GM12878 (cell line): ENCODE results near the gene HBP1. TPM values are rescaled to one million over a fixed set of nuclear protein-coding genes. Genes with fewer than 3 reads are reported as not detected.

Source experiments
- ATAC-seq: fragments of 200-7000 bp; cut with Tn5 transposase; 3 replicates; pipeline ENCODE4 v1.9.1; 2020; ENCODE audit warnings: mild to moderate bottlenecking, moderate library complexity
- BruUV-seq: library from RNA; stranded (reverse); fragments of 400-500 nt; replicated peaks from 2 replicates; lab custom pipeline; 2021; lab: Mats Ljungman, UMichigan
- CTCF ChIA-PET: fragments of 300-600 bp; sonication (Branson Sonifier 250); formaldehyde crosslinking; extraction: SDS; loops from one replicate; lab custom pipeline; 2021; ENCODE audit warnings: inconsistent platforms; lab: Yijun Ruan, JAX
- POLR2A ChIA-PET: fragments of 350-600 bp; formaldehyde crosslinking; extraction: SDS; loops from one replicate; lab custom pipeline; 2021; ENCODE audit warnings: inconsistent platforms; lab: Charles Lee
- RAD21 ChIA-PET: fragments of 300-600 bp; sonication (Branson Sonifier 250); formaldehyde crosslinking; loops from one replicate; lab custom pipeline; 2023; ENCODE audit warnings: antibody characterized with exemption; ENCODE audit not compliant: unreplicated experiment; lab: Charles Lee
- SMC1A ChIA-PET: fragments of 300-600 bp; sonication (Branson Sonifier 250); formaldehyde crosslinking; loops from one replicate; lab custom pipeline; 2023; ENCODE audit not compliant: unreplicated experiment, uncharacterized antibody; lab: Charles Lee
- DNase-seq: peaks from one replicate; pipeline ENCODE4 v3.0.0-alpha.2; 2011; ENCODE audit warnings: low read depth, low spot score
- FAIRE-seq: peaks from 3 replicates; lab custom pipeline; 2011; peaks lifted over from hg19 to GRCh38; lab: Jason Lieb, UNC
- H2AFZ ChIP-seq: 2 replicates; pipeline ENCODE4 v1.6.0; 2011; ENCODE audit warnings: low read depth, low read length, control low read depth; ENCODE audit not compliant: control insufficient read depth
- H3K27ac ChIP-seq: 2 replicates; pipeline ENCODE4 v1.5.1; 2011; ENCODE audit warnings: control low read depth; ENCODE audit not compliant: control insufficient read depth, insufficient read depth
- H3K27me3 ChIP-seq, 2 experiments: replicated peaks in 1 of 2; 2 replicates each; pipeline versions ENCODE4 v1.6.0 to v1.6.1; 2011; ENCODE audit warnings: low read length in 1 of 2; ENCODE audit not compliant: control insufficient read depth in 2 of 2, insufficient read depth in 2 of 2
- H3K36me3 ChIP-seq, 2 experiments: 2 replicates each; pipeline ENCODE4 v1.5.1; 2011; ENCODE audit warnings: low read length in 1 of 2; ENCODE audit not compliant: control insufficient read depth in 2 of 2, insufficient read depth in 2 of 2
- H3K4me1 ChIP-seq: 2 replicates; pipeline ENCODE4 v1.6.1; 2011; ENCODE audit warnings: mild to moderate bottlenecking, low read length, moderate library complexity, mixed read lengths; ENCODE audit not compliant: control insufficient read depth, insufficient read depth
- H3K4me2 ChIP-seq: 2 replicates; pipeline ENCODE4 v1.6.0; 2011; ENCODE audit warnings: control low read depth; ENCODE audit not compliant: control insufficient read depth, insufficient read depth
- H3K4me3 ChIP-seq: fragments of 200-600 bp; sonication (generic); 2 replicates; pipeline ENCODE4 v1.5.1; 2016
- H3K79me2 ChIP-seq: 2 replicates; pipeline ENCODE4 v1.6.0; 2011; ENCODE audit warnings: low read length; ENCODE audit not compliant: control insufficient read depth, insufficient read depth
- H3K9ac ChIP-seq: 2 replicates; pipeline ENCODE4 v1.8.0; 2011; ENCODE audit warnings: low read length, control low read depth, mixed read lengths; ENCODE audit not compliant: control insufficient read depth, insufficient read depth
- H3K9me3 ChIP-seq: replicated peaks from 3 replicates; pipeline ENCODE4 v1.5.1; 2011; ENCODE audit warnings: mild to moderate bottlenecking, low read length; ENCODE audit not compliant: control insufficient read depth, insufficient read depth
- H4K20me1 ChIP-seq: 2 replicates; pipeline ENCODE4 v1.6.0; 2011; ENCODE audit not compliant: control insufficient read depth, insufficient read depth
- CHD2 ChIP-seq: IDR thresholded peaks from 2 replicates; pipeline ENCODE4 v1.6.1; 2011; ENCODE audit warnings: low read depth, low read length, improper control_type of control experiment, borderline replicate concordance
- ETV6 ChIP-seq, 2 experiments: fragments of 450-650 bp in 1 of 2; IDR thresholded peaks in 1 of 2; conservative IDR thresholded peaks in 1 of 2; 2 replicates each; pipeline ENCODE4 v1.6.1; 2014; ENCODE audit warnings: antibody characterized with exemption in 1 of 2, borderline replicate concordance in 1 of 2, low read depth in 1 of 2, mild to moderate bottlenecking in 1 of 2, moderate library complexity in 1 of 2
- GABPA ChIP-seq: IDR thresholded peaks from 2 replicates; pipeline ENCODE4 v1.6.1; 2014; ENCODE audit warnings: antibody characterized with exemption, low read depth, mild to moderate bottlenecking, inconsistent platforms
- GATAD2B ChIP-seq: fragments of 450-650 bp; conservative IDR thresholded peaks from 2 replicates; pipeline ENCODE4 v1.6.1; 2017; ENCODE audit warnings: low read depth, mild to moderate bottlenecking, moderate library complexity
- HDAC2 ChIP-seq: fragments of 200-600 bp; sonication (generic); IDR thresholded peaks from 2 replicates; pipeline ENCODE4 v1.6.1; 2017
- HDGF ChIP-seq: fragments of 450-650 bp; IDR thresholded peaks from 2 replicates; pipeline ENCODE4 v1.6.1; 2016; ENCODE audit warnings: antibody characterized with exemption
- IKZF1 ChIP-seq: fragments of 450-650 bp; conservative IDR thresholded peaks from 2 replicates; pipeline ENCODE4 v1.6.1; 2017; ENCODE audit warnings: antibody characterized with exemption, mild to moderate bottlenecking
- MYC ChIP-seq: IDR thresholded peaks from 2 replicates; pipeline ENCODE4 v1.6.1; 2011; ENCODE audit warnings: mild to moderate bottlenecking, low read length, moderate library complexity, inconsistent platforms; ENCODE audit not compliant: insufficient read depth, insufficient replicate concordance, insufficient read length, severe bottlenecking
- NFIC ChIP-seq: IDR thresholded peaks from 2 replicates; pipeline ENCODE4 v1.6.1; 2012; ENCODE audit warnings: low read depth, mild to moderate bottlenecking, inconsistent platforms, low read length, moderate library complexity
- NR2F1 ChIP-seq: fragments of 450-650 bp; conservative IDR thresholded peaks from 2 replicates; pipeline ENCODE4 v1.6.1; 2017; ENCODE audit warnings: mild to moderate bottlenecking
- POU2F2 ChIP-seq: IDR thresholded peaks from 3 replicates; pipeline ENCODE4 v1.6.1; 2011; ENCODE audit warnings: low read depth, mild to moderate bottlenecking, low read length, borderline replicate concordance
- RAD51 ChIP-seq: fragments of 450-650 bp; IDR thresholded peaks from 2 replicates; pipeline ENCODE4 v1.6.1; 2016; ENCODE audit warnings: moderate library complexity, mild to moderate bottlenecking, inconsistent platforms
- RELA ChIP-seq: fragments of 450-650 bp; IDR thresholded peaks from 2 replicates; pipeline ENCODE4 v1.8.0; 2014; ENCODE audit warnings: borderline replicate concordance; ENCODE audit not compliant: partially characterized antibody
- ZBTB11 ChIP-seq: fragments of 450-650 bp; formaldehyde crosslinking; IDR thresholded peaks from 2 replicates; pipeline ENCODE4 v1.5.0; 2022; ENCODE audit warnings: mild to moderate bottlenecking, missing genetic modification characterization
- ZBTB4 ChIP-seq: fragments of 450-650 bp; formaldehyde crosslinking; IDR thresholded peaks from 2 replicates; pipeline ENCODE4 v1.4.0; 2022; ENCODE audit warnings: mild to moderate bottlenecking, moderate library complexity
- WGBS: methylation state at CpG from one replicate; pipeline ENCODE4 v1.1.6; 2016; ENCODE audit warnings: low lambda C conversion rate; ENCODE audit not compliant: insufficient replicate concordance, insufficient coverage; ENCODE audit errors: missing lambda C conversion rate; 5-methylcytosine and 5-hydroxymethylcytosine counted together
- in situ Hi-C: fragments of 300-500 bp; cut with MboI; formaldehyde crosslinking; loops from 9 replicates; pipeline ENCODE4 v1.14.3; 2018; ENCODE audit warnings: mixed read lengths
- intact Hi-C: fragments of 100-400 bp; cut with micrococcal nuclease; formaldehyde crosslinking; loops from one replicate; pipeline ENCODE4 v1.14.2; 2022; ENCODE audit not compliant: unreplicated experiment
- polyA plus RNA-seq, 11 experiments: library from polyadenylated mRNA; depleted of rRNA in 4 of 11; unstranded in 6 of 11; stranded (reverse) in 5 of 11; fragments of >200 nt; fragmentation: Nextera tagmentation in 4 of 11; fragmentation: Illumina TruSeq in 1 of 11; extraction: Ambion mirVana in 4 of 11; extraction: Trizol in 1 of 11; gene quantifications; 1 replicate in 1 of 11; 2 replicates in 10 of 11; pipeline versions ENCODE4 v1.2.1 to v1.2.3, GENCODE V29; 2011 to 2016; ENCODE audit warnings: inconsistent platforms in 2 of 11, missing spikeins in 2 of 11, low read depth in 1 of 11
- total RNA-seq, 4 experiments: library from RNA; depleted of rRNA in 3 of 4; stranded (reverse); fragments of >200 nt in 3 of 4; fragmentation: Illumina TruSeq in 1 of 4; extraction: Trizol in 1 of 4; gene quantifications; 2 replicates each; pipeline versions ENCODE4 v1.2.1 to v1.2.3, GENCODE V29; 2013 to 2021

Gene HBP1
- total and polyA plus RNA-seq, 10 of the 15 experiments (the other 5 are each of a cell fraction or from before 2014, with no cell fraction given) = 5.8 to 30.9 (median 9.4) TPM

GRCh38 chr7:107179326-107180164 is 10.7 kb downstream of the HBP1 start:
- no peak for FAIRE-seq
- no peak for DNase-seq
- H3K36me3 ChIP-seq = peaks cover 0 to 3% of the 10 kb centered on the region in 2 experiments; a peak in 1 of 4 replicates
- H3K27me3 ChIP-seq = no peaks in the 10 kb centered on the region
- H3K79me2 ChIP-seq = peaks cover 4% of the 10 kb centered on the region
- intact Hi-C loops (no loop called here), in situ Hi-C loops (no loop called here)
- ChIA-PET POLR2A (interaction anchor here (0.5 to 3.9 kb wide), 3 partner anchors 11 to 388 kb away, joined by 5 to 20 read pairs (median 7); partner anchors contain the start of gene HBP1), SMC1A (interaction anchor here (1.2 to 1.4 kb wide), 3 partner anchors 10 to 16 kb away, joined by 3 to 5 read pairs (median 4); no protein-coding TSS in a partner anchor), RAD21 (interaction anchor here (1.0 to 1.6 kb wide), 3 partner anchors 10 to 322 kb away, joined by 3 to 4 read pairs (median 4); no protein-coding TSS in a partner anchor), CTCF (interaction anchor here (0.8 kb wide), 1 partner anchor 11 kb away, joined by 3 read pairs; no protein-coding TSS in a partner anchor)
- ATAC-seq = no peak
- no peak overlapping the region for H3K9ac ChIP-seq
- no peaks in the 10 kb centered on the region for H4K20me1 ChIP-seq
- no peak overlapping the region for H3K4me3 ChIP-seq
- WGBS = 88% methylated on average over 14 of the region's 14 CpGs
- H2AFZ ChIP-seq = no peak overlapping the region
- H3K4me2 ChIP-seq = no peak overlapping the region
- H3K27ac ChIP-seq = no peak overlapping the region
- no TSS peak for BruUV-seq
- H3K4me1 ChIP-seq = peaks cover 2% of the 10 kb centered on the region
- no peaks in the 10 kb centered on the region for H3K9me3 ChIP-seq
- TF ChIP-seq GATAD2B (no peak), CHD2 (no peak), RELA (no peak), POU2F2 (no peak), ZBTB11 (CRISPR knock-in tag) (no peak), ZBTB4 (CRISPR knock-in tag) (no peak), IKZF1 (no peak), HDGF (no peak), NFIC (no peak), ETV6 (conservative IDR thresholded peaks at IDR 0.05 in 1 of 2, IDR thresholded peaks at IDR 0.05 in 1 of 2; ENCODE audit: borderline replicate concordance in 1 of 2, low read depth in 1 of 2) (no peak), NR2F1 (no peak), HDAC2 (no peak), GABPA (no peak), RAD51 (no peak), MYC (no peak)
